GM13977 (cell line): ENCODE results near the gene TMX1.

Source experiments
- DNase-seq: peaks from one replicate; pipeline ENCODE4 v3.0.0; 2012; ENCODE audit warnings: low spot score
- in situ Hi-C: fragments of 300-500 bp; cut with MboI; formaldehyde crosslinking; loops from one replicate; pipeline ENCODE4 v1.12.0; 2022; ENCODE audit warnings: low sequenced_read_pairs, low pct_unique_long_range_greater_than_20kb, mixed read lengths, inconsistent platforms; ENCODE audit not compliant: unreplicated experiment
- TF ChIP-seq, protein P1 (sequence below): IDR thresholded peaks from 2 replicates; pipeline ENCODE4 v1.5.1; 2012; ENCODE audit warnings: mild to moderate bottlenecking, control low read depth; ENCODE audit not compliant: insufficient read depth; ENCODE audit errors: extremely low read depth, missing control alignments

Gene TMX1

GRCh38 chr14:51289169-51289568 is 49.1 kb downstream of the TMX1 start:
- no peak for DNase-seq
- TF ChIP-seq, protein P1, sequence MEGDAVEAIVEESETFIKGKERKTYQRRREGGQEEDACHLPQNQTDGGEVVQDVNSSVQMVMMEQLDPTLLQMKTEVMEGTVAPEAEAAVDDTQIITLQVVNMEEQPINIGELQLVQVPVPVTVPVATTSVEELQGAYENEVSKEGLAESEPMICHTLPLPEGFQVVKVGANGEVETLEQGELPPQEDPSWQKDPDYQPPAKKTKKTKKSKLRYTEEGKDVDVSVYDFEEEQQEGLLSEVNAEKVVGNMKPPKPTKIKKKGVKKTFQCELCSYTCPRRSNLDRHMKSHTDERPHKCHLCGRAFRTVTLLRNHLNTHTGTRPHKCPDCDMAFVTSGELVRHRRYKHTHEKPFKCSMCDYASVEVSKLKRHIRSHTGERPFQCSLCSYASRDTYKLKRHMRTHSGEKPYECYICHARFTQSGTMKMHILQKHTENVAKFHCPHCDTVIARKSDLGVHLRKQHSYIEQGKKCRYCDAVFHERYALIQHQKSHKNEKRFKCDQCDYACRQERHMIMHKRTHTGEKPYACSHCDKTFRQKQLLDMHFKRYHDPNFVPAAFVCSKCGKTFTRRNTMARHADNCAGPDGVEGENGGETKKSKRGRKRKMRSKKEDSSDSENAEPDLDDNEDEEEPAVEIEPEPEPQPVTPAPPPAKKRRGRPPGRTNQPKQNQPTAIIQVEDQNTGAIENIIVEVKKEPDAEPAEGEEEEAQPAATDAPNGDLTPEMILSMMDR = no peak
- in situ Hi-C loops = loop anchor here (10.0 to 25.0 kb wide), 2 partner anchors 496 to 698 kb away; partner anchors contain the start of gene RTRAF

GRCh38 chr14:51290132-51290531 is 50.1 kb downstream of the TMX1 start:
- no peak for DNase-seq
- TF ChIP-seq, protein P1 = no peak
- in situ Hi-C loops = loop anchor here (25.0 kb wide), 1 partner anchor 697 kb away; the partner anchor contains the start of gene RTRAF

DNA sequence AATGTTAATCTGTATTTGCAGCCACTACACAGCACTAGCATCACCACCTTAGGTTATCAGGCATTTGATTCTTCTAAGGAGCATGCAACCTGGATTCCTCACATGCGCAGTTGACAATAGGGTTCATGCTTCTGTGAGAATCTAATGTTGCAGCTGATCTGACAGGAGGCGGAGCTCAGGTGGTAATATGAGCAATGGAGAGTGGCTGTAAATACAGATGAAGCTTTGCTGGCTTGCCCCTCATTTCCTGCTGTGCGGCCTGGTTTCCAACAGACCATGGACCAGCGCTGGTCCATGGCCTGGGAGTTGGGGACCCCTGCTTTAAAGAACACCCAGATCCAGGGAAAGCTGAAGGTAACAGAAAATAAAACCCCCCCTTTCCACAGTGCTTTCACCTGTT is 51.0 kb downstream of the TMX1 start:
- TF ChIP-seq, protein P1 = no peak
- in situ Hi-C loops = loop anchor here (25.0 kb wide), 1 partner anchor 696 kb away; the partner anchor contains the start of gene RTRAF
- no peak for DNase-seq

DNA sequence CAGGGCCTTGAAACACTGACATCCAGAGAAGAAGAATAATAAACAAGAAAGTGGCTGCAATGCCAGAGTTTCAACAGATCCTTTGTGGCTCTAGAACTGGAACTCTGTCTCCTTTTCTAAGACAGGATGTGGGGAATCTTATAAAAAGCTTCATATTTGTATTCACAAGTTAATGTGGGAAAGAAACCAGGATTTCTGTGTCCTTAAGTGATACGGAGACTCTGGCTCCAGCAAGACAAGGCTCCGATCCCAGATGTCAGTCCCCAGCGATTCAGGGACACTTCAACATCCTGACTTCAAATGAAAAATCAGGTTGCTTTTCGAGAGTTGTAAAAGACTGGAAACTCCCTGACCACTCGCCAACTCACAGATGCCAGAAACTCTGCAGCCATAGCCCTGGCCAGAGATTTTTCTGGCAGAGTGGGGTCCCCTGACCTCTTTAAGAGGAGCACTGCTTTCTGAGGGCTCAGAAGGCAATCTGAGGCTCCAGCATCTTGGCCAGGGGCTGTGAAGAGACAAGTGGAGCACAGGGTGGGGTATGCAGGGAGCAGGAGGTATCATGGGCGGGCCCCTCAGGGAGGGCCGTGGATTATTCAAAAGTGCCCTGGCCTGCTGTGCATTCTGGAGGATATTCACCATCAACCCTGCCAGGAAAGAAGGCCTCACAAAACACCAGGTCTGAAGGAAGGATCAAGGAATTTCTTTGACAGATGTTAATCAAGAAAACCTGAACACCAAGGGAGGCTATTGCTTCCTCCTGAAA is 53.3 kb downstream of the TMX1 start:
- in situ Hi-C loops = loop anchor here (25.0 kb wide), 1 partner anchor 694 kb away; the partner anchor contains the start of gene RTRAF
- DNase-seq = no peak
- TF ChIP-seq, protein P1 = no peak

- DNase-seq = no peak
- TF ChIP-seq, protein P1 = no peak
- in situ Hi-C loops = loop anchor here (25.0 kb wide), 1 partner anchor 693 kb away; the partner anchor contains the start of gene RTRAF
These were observed 53.9 kb downstream of the TMX1 start for GRCh38 chr14:51293912-51294389.

DNA sequence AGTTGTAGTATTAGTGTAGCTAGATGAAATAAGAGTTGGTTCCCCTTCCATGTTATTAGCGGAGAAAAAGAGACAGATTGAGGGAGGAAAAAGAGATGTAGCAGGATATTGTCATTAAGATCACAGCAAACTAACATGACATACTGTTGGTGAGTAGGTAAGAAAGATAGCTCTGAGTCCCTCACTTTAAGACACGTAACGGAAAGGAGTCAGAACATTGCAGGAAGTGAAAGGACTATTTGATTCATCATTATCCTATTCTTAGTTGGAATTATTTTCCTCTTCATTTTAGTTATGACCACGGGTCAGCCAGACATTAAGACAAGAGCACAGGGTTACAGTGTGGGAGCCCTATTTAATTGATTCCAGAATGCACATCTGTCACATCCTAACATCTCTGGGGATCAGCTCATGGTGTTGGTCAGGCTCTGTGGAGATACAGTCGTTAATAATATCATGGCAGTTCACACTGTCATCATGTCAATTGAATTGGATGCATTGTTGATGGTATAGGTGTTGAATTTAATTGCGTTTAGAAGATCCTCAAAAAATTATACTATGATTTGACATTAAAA is 55.0 kb downstream of the TMX1 start:
- in situ Hi-C loops = loop anchor here (25.0 kb wide), 1 partner anchor 692 kb away; the partner anchor contains the start of gene RTRAF
- no peak for DNase-seq
- TF ChIP-seq, protein P1 = no peak
